HUES6 (cell line): ENCODE results near the gene BDNF.

ENCODE experiments used
- H3K27ac ChIP-seq: 2 replicates; pipeline ENCODE4 v1.7.0; 2013; ENCODE audit warnings: low read depth, mild to moderate bottlenecking, low read length, inconsistent platforms
- H3K27me3 ChIP-seq: 2 replicates; pipeline ENCODE4 v1.6.1; 2013; ENCODE audit warnings: low read length; ENCODE audit not compliant: control insufficient read depth, insufficient read depth
- H3K36me3 ChIP-seq: 2 replicates; pipeline ENCODE4 v1.6.1; 2013; ENCODE audit warnings: low read length; ENCODE audit not compliant: control insufficient read depth, insufficient read depth
- H3K4me1 ChIP-seq: 2 replicates; pipeline ENCODE4 v1.6.1; 2013; ENCODE audit warnings: low read length; ENCODE audit not compliant: control insufficient read depth, insufficient read depth
- H3K4me3 ChIP-seq: 2 replicates; pipeline ENCODE4 v1.5.1; 2013; ENCODE audit warnings: low read depth, low read length
- H3K9ac ChIP-seq: one replicate; pipeline ENCODE4 v1.6.1; 2013; ENCODE audit warnings: mild to moderate bottlenecking, low read length
- H3K9me3 ChIP-seq: 2 replicates; pipeline ENCODE4 v1.6.1; 2013; ENCODE audit warnings: low read depth, low read length; ENCODE audit not compliant: control insufficient read depth, insufficient read depth

BDNF gene

DNA sequence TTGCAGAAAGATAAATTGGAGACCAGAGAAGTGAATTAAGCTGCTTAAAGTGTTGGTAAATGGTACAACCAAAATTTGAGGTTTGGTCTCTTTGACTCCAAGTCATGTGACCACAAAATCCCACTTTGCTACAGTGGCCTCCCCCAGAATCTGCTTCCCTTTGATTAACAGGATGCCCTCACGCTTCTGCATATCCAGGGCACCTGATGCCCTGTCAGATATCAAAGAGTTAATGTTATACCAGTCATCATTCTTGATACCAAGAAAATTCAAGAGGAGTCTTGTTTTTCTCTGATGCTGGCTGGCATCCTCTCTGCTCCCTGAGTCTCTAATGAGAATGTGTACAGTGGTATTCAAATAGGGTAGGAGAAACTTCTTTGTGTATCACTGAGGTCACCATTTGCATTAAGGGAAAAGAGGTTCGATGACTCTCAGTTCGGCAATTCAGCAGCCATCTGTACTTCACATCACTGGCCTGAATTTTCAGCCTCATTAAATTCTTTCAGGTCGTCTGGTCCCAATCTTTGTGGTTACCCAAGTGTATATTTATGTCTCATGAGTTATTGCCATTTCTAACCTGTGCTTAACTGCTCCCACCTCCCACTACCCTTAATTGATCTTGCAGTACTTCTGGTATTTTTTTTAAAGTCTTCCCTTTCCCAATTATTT, 73.9 kb downstream of the BDNF start:
- H3K4me1 ChIP-seq: peaks cover 32% of the 10 kb centered on the region
- H3K9me3 ChIP-seq: no peaks in the 10 kb centered on the region
- H3K27ac ChIP-seq: no peak overlapping the region
- no peak overlapping the region for H3K4me3 ChIP-seq
- H3K9ac ChIP-seq: no peak overlapping the region
- H3K36me3 ChIP-seq: peaks cover 63% of the 10 kb centered on the region
- H3K27me3 ChIP-seq: no peaks in the 10 kb centered on the region

DNA sequence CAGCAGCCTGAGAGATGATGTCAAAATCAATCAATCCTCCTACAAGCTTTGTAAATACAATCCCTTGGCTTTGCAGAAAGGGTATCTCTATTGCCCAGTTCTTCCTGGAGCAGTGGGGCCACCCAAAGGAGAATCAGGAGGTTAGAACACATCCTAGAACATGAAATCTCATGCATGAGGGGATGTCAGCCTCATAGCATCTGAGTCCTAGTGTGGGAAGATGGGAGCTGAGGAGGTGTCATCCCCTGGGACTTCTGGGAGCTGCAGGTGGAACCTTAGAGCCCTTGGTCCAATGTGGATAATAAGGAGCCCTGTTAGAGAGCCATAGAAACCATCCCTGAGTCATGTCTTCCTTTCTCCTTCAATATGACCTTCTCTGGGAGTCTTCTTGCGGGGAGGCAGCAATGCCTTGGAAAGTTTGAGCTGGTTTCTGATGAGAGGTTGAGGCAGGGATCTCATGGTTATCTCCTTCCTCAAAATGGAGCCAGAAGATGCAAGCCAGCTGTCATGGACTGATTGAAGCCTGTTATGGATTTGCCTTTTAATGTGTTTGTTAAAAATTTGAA, 74.8 kb downstream of the BDNF start:
- H3K4me3 ChIP-seq: no peak overlapping the region
- no peaks in the 10 kb centered on the region for H3K9me3 ChIP-seq
- H3K9ac ChIP-seq: no peak overlapping the region
- no peak overlapping the region for H3K27ac ChIP-seq
- peaks cover 72% of the 10 kb centered on the region for H3K36me3 ChIP-seq
- peaks cover 32% of the 10 kb centered on the region for H3K4me1 ChIP-seq
- no peaks in the 10 kb centered on the region for H3K27me3 ChIP-seq

DNA sequence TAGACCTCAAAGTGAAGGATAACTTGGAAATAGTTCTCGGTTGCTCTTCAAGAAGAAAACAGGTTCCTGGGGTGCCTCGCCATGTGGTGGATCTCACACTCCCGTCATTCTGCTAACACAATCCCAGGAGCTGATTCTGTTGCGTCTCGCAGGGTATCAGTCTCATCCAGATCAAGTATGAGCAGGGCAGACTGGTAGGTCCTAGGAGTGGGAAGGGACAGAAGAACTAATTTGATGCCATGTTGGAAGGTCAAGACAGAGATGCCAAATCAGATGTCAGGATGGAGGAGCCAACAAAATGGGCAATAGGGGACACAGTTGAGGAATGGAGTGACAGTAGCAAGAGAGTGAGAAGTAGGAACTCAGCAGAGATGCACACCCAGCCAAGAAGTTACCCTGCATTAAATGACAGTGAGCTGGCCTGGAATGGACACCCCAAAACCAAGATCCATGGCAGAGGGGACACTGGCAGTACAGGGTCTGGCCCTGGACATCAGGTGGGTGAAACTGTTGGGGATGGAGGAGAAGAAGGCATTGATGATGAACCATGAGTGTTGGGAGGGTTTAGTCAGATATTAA, 76.2 kb downstream of the BDNF start:
- H3K4me3 ChIP-seq: no peak overlapping the region
- no peak overlapping the region for H3K9ac ChIP-seq
- H3K27me3 ChIP-seq: no peaks in the 10 kb centered on the region
- H3K4me1 ChIP-seq: peaks cover 32% of the 10 kb centered on the region
- H3K9me3 ChIP-seq: no peaks in the 10 kb centered on the region
- H3K36me3 ChIP-seq: peaks cover 83% of the 10 kb centered on the region
- H3K27ac ChIP-seq: no peak overlapping the region

DNA sequence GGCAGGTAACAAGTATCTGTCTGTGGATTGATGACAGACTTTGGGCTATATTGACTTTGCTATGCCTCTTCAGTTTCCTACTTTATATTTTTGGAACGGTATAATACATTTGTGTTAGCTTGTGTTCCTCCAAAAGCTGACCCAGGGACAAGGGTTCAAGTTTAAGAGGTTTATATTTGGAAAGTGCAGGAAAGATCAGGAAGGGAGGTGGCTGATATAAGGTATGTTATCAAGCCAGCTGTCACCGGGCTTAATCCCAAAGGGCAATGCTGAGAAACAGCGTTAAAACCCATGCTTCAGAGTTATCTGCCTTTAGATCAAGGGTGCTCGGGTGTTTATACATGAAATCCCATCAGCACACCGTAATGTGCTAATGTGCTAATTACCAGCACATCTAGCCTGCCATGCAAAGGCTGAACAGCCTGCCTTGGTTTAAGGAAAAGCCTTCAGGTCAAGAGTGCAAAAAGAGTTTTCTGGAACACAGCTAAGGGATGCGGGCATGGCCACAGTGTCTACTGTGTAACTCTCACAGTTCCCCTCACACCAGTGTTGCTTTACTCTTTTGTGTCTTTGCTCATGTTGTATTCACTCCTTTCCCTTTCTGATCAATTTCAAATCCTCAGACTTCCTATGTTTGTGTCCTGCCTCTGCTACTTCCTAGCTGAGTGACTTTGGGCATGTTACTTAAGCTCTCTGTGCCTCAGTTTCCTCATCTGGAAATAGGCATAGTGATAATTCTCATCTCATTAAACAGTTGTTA, 77.5 kb downstream of the BDNF start:
- Histone ChIP-seq H3K4me1 (peaks cover 19% of the 10 kb centered on the region; the same call in 1 of the 2 replicates), H3K9ac (no peak overlapping the region), H3K9me3 (no peaks in the 10 kb centered on the region), H3K27me3 (no peaks in the 10 kb centered on the region), H3K27ac (no peak overlapping the region), H3K36me3 (peaks cover 83% of the 10 kb centered on the region), H3K4me3 (no peak overlapping the region)

DNA sequence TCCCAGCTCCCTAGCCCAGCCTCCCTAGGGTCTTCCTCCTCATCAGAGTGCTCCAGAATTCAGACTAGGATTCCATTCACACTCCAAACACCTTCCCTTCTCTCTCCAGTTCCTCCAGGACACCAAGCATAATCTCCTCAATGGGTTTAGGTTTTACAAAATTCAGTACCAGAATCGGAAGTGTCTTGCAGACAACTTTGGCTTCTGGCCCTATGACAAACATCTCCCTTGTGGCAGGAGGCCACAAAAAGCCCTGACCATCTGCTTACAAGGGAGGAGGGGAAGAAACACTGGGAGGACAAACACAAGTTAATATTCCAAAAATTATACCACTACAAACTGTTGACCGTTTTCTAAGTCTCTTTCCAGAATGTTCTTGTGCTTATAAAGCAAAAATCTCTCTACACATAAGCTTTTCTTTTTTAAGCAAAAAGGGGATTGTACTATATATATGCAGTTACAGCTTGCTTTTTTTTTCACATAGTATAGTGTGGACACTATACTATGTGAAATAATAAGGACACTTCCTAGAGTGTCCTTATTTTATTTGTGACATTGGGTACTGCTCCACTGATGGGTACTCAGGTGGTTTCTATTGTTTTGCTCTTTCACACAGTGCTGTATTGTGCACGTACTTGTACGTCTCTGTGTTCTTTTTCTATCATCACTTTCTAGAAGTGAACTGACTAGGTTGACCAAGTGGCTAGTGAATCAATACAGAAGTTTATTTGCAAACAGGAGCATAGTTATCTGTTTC, 78.7 kb downstream of the BDNF start:
- no peak overlapping the region for H3K27ac ChIP-seq
- H3K9me3 ChIP-seq: no peaks in the 10 kb centered on the region
- no peak overlapping the region for H3K9ac ChIP-seq
- no peaks in the 10 kb centered on the region for H3K27me3 ChIP-seq
- H3K36me3 ChIP-seq: peaks cover 84% of the 10 kb centered on the region
- peaks cover 11% of the 10 kb centered on the region; the same call in 1 of the 2 replicates for H3K4me1 ChIP-seq
- no peak overlapping the region for H3K4me3 ChIP-seq

DNA sequence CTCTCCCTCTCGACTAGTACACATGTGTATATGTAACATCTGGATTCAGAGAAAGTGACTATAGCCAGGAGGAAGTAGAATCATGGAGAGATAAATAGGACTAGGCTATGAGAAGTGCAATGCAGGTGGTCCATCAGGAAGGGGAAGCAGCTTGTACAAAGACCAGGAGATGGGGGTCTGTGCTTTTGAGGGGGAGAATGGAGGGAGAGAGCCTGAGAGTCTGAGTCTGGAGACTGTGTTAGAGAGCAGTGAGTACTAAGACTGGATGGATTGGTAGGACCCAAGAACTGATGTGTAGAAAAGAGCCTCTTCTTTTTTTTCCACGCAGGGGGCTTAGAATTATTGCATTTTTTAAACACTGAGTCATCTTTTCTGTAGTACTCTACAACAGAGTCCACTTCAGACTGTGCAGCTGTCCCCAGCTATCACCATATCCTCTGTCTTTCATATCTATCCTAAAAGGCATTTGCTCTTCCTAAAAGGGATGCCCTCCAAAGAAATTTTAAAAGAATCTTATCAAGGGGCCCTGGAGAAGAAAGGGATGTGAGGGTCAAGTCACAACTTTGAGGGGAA, 80.4 kb downstream of the BDNF start:
- Histone ChIP-seq H3K9ac (no peak overlapping the region), H3K27ac (no peak overlapping the region), H3K27me3 (no peaks in the 10 kb centered on the region), H3K36me3 (peaks cover 94% of the 10 kb centered on the region), H3K9me3 (no peaks in the 10 kb centered on the region), H3K4me3 (no peak overlapping the region), H3K4me1 (no peaks in the 10 kb centered on the region)

DNA sequence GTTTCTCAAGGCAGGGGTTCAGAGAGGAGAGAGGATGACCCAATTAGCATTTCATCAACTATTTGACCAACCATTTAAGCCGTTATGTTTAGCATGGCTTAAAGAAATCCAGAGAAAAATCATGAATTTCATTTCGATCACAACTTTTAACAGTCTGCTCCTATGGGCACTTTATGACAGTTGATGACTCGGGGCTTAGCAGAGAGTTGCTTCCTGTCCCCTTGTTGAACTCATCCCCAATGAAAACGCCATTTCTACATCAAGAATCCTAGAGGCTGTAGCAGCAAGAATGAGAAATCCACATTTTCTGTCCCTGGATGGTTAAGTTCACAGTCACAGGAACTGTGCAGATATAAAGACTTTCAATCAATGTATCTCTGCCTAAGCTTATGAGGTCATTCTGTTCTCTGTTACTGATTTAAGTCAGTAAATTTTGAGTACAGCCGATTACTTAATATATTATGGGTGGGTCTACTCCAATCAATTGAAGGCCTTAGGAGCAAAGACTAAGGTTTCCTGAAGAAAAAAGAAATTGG, 81.1 kb downstream of the BDNF start:
- no peak overlapping the region for H3K4me3 ChIP-seq
- peaks cover 89% of the 10 kb centered on the region for H3K36me3 ChIP-seq
- no peaks in the 10 kb centered on the region for H3K4me1 ChIP-seq
- H3K9ac ChIP-seq: no peak overlapping the region
- no peaks in the 10 kb centered on the region for H3K27me3 ChIP-seq
- no peaks in the 10 kb centered on the region for H3K9me3 ChIP-seq
- H3K27ac ChIP-seq: no peak overlapping the region

DNA sequence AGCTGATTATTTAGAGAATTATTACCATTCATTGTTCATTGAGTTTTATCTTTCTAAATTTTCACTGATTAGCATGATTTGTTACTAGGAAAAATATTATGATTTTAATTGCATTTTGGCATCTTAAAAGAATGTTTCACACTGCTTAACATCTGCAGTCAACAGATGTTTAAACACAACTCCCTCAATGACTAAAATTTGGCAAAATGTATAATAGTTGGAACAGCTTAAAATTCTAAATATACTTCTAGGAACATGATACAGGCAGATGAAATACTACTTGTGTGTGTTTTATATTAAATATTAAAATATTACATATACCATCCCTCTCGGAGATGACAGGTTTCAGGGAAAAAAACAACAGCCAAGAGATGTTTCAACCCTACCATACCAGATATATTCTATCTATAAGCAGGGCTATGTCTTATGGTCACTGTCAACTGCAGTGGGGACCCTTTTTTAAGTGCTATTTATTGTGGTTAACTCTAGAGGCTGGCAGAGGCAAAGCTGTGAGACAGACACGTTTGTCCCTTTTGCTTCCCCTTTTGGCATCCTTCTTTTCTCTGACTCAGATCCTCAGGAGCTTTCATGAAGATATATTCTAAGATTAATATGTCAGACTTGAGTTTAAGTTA, 81.9 kb downstream of the BDNF start:
- H3K27ac ChIP-seq: no peak overlapping the region

DNA sequence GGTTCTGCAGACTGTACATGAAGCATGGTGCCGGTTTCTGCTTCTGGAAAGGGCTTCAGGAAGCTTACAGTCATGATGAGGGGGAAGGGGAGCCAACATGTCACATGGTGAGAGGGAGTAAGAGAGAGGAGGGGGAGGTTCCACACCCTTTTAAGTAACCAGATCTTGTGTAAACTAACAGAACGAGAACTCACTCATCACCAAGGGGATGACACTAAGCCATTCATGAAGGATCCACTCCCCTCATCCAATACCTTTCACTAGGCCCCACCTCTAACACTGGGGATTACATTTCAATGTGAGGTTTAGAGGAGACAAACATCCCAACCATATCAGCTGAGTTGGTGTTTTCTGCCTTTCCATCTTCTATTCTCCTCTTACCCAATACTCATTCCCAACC, 83.5 kb downstream of the BDNF start:
- Histone ChIP-seq H3K27ac (no peak overlapping the region), H3K4me3 (no peak overlapping the region), H3K4me1 (no peaks in the 10 kb centered on the region), H3K27me3 (no peaks in the 10 kb centered on the region), H3K9ac (no peak overlapping the region), H3K36me3 (peaks cover 65% of the 10 kb centered on the region), H3K9me3 (no peaks in the 10 kb centered on the region)

More for the DNA sequence above, 81.9 kb downstream of the BDNF start:
- Histone ChIP-seq H3K9ac (no peak overlapping the region), H3K36me3 (peaks cover 82% of the 10 kb centered on the region), H3K9me3 (no peaks in the 10 kb centered on the region), H3K27me3 (no peaks in the 10 kb centered on the region), H3K4me3 (no peak overlapping the region), H3K4me1 (no peaks in the 10 kb centered on the region)

DNA sequence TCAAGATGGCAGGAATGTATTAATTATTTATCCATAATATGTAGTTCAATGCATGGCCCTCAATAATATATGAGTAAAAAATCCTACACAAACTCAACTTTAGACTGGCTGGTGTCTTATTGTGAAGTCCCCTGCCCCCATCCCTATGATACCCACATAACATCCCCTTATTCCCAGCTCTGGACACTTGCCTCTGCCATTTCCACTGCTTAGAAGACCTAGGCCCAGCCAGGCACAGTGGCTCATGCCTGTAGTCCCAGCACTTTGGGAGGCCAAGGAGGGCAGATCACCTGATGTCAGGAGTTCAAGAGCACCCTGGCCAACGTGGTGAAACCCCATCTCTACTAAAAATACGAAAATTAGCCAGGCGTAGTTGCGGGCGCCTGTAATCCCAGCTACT, 84.4 kb downstream of the BDNF start:
- H3K27me3 ChIP-seq: no peaks in the 10 kb centered on the region; the same call in 1 of the 2 replicates
- H3K4me3 ChIP-seq: no peak overlapping the region
- H3K9ac ChIP-seq: no peak overlapping the region

More for the DNA sequence above, 84.4 kb downstream of the BDNF start:
- Histone ChIP-seq H3K4me1 (no peaks in the 10 kb centered on the region), H3K9me3 (no peaks in the 10 kb centered on the region), H3K27ac (no peak overlapping the region), H3K36me3 (peaks cover 56% of the 10 kb centered on the region)
